HL-60/S4 treated with phorbol 12-myristate 13-acetate at 8.2 ng/mL for 4 days and 3 days (cell line): ENCODE results near the gene CDX1.

Experiments
- in situ Hi-C: fragments of 300-500 bp; cut with MboI; formaldehyde crosslinking; loops from 2 replicates; pipeline ENCODE4 v1.15.0; 2022; ENCODE audit warnings: low sequenced_read_pairs

CDX1 gene

DNA sequence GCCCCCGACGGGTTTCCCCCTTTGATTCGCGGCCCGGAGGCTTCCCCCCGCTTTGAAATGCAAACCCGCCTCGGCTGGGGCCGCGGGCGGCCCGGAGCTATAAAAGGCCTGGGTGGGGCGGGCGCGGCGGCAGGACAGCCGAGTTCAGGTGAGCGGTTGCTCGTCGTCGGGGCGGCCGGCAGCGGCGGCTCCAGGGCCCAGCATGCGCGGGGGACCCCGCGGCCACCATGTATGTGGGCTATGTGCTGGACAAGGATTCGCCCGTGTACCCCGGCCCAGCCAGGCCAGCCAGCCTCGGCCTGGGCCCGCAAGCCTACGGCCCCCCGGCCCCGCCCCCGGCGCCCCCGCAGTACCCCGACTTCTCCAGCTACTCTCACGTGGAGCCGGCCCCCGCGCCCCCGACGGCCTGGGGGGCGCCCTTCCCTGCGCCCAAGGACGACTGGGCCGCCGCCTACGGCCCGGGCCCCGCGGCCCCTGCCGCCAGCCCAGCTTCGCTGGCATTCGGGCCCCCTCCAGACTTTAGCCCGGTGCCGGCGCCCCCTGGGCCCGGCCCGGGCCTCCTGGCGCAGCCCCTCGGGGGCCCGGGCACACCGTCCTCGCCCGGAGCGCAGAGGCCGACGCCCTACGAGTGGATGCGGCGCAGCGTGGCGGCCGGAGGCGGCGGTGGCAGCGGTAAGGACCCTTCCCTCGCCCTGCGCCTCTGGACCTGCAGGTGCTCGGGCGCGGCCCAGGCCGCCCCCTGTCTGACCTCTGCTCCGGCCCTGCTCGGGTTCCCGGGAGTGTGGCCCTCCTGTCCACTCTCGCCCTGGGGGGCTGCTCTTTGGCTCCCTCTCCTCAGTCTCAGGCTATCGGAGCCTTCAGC is at the start of gene CDX1:
Gene CDX1, plus strand, starts transcription at position 129 of the 862 bp plus-strand sequence. Its CDS starts 99 bp downstream, at position 228.
- in situ Hi-C loops = no loop called here

DNA sequence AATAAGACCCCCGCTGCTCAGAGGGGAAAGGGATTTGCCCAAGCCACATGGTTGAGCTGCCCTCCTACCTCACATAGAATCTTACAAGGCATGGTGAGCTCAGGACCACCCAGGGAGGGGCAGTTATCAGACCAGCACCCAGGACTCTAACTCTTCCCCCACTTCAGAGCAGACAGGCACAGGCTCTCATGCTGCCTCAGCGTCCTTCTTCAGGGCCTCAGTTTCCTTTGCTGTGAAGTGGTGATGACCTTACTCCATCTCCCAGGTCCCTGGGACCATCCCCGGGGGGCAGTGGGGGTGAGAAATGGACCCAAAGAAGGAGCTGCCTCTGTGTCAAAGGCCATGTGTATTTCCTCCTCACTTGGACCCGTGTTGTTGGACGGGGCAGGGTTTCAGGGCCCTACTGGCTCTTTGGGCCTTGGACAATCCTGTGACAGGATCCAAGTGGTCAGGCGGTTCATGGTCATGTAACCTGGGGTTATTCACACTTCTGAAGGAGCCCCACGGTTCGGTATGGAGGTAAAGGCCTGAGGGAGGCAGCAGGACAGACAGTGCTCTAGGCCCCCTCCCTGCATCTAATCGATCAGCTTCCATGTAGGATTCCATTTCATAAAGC is 48.5 kb upstream of the CDX1 start:
- in situ Hi-C loops = no loop called here

DNA sequence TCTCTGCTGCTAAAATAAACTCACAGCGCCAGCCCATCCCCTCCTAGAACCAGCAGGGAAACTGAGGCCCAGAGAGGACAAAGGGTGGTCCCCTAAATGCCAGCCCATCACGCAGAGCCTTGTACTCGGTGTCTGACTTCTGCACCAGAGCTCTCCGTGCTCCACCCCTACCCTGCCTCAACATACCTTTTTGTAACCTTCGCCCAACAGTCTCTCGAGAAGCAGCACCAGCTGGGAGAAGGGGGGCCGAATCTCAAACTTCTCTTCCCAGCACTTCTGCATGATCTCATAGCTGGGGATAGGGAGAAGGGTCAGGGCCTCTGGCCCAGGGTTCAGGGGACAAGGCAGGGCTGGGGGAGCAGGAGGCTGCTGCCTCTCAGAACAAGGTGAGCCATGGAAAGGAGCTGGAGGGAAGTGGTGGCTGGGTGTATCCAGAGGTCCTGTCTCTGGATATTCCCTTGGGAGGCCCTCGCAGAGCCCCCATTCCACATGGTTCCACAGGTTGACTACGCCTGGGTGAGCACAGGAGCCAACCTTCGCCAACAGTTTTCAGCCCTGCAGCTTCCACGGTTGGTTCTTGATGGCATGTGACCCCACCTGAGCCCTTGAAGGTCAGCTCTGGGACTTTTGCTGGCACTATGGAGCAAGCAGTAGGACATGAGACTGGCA is 47.9 kb upstream of the CDX1 start:
- in situ Hi-C loops = no loop called here

DNA sequence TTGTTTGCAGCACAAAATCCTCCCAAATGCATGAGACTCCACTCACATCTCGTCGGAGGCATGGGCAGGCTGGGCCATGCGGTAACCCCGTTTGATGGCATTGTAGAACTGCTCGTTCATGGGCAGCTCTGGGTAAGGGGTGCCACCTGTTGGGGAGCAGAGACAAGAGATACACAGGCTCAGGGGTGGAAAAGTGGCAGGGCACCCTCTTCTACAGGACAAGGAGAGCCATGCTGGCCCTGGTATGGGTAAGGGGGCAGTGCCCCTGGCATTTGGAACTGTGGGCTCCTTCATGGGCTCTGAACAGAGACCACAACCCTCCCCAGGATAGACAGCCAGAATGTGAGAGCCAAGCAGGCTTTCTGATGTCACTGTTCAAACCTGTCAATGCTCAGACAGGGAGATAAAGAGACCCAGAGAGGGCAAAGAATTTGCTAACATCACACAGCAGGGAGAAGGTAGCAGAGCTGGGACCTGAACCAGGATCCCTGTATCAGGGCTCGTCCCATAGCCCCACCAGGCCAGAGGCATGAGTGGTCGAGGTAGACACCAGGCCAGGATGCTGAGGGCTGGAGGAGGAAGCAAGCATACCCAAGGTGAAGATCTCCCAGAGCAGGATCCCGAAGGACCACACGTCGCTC is 47.0 kb upstream of the CDX1 start:
- in situ Hi-C loops = no loop called here

DNA sequence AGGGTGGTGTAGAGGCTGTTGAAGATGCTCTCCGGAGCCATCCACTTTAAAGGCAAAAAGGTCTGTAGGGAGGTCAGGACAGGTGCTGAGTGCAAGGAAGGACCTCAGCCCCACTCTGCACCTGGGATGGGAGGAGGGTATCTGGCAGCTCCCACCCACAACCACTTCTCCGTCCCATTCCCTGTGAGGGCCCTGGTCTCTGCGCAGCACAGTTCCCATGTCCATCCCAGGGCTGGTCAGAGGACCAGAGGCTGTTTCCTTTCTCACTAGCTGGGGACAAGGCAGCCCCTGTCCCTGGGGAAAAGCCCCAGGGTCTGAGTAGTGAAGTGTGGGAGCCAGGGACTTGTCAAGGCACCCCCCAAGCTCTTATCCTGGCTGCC is 46.5 kb upstream of the CDX1 start:
- in situ Hi-C loops = no loop called here

DNA sequence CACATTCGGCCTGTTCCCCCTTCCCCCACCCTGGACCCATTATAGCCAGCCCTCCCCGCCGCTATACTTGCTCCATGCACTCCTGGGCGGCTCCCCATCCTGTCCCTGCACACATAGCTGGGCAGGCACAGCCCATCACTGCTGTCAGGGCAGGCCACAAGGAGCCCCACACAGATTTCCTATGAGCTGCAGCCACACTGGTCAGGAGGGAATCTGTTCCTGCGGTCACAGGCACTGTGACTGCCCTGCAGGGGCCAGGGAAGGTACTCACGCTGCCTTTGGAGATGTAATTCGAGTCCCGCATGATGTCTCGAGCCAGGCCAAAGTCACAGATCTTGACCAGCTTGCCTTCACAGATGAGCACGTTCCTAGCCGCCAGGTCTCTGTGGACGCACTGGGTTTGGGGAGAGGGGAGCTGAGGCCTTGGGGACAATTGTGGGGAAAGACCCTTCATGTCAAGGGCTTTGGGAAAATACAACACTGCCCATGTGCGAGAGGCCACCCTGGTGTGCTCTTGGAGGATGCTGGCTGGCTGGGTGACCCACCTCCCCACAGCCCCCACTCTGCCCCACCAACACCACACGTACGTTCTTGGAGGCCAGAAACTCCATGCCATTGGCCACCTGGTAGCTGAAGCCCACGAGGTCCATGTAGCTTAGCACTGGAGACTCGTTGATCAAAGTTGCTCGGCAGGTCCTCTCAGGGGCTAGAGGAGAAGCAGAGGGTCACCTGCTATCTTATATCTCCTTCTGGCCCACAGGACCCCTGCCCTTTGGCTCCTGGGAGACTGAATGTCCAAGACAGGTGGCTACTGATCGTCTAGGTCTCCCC is 45.7 kb upstream of the CDX1 start:
- in situ Hi-C loops = no loop called here

DNA sequence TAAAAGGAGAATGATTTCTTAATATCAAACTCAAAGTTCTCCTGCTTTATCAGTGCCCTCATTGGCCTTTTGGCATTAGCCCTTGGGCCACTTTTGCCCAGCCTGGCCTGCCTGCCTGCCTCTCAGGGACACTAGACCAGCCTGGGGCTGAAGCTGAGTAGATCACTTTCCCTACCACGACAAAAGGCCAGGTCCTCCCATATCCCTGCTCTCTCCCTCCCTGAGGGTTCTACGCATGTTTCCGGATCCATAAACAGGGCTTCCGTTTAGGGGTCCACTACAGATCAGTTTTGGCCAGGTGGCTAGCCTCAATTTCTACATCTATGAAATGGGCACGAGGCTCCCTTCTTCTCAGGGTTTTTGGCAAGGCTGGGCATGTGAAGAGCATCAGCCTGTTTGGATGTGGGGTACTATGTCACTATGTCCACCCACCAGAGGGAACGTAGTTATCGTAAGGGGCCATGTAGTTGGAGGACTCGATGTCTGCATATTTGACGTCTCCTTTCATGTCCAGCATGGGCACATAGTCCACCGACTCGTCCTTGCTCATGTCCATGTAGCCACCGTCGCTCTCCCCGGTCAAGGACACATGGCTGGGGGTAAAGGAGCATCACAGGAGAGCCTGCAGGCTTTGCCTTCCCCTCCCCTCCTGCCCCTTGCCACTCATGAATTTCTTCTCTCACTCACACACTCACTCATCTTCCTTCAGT is 45.0 kb upstream of the CDX1 start:
- in situ Hi-C loops = no loop called here

DNA sequence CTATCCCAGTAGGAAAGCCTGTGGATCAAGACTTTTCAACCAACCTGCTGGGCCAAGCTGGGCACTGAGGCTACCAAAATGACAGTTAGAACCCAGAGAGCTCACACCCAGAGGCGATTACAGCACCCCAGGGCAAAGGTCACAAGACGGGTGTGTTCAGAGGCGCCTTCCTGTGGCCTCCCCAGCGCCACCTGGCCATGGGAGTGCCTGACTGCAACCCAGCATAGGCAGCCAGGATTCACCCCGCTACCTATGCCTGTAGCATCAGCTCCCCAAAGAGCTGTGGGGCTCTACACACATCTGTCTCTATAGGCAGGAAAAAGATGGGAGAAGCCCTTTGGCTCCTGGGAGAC is 44.4 kb upstream of the CDX1 start:
- in situ Hi-C loops = no loop called here

DNA sequence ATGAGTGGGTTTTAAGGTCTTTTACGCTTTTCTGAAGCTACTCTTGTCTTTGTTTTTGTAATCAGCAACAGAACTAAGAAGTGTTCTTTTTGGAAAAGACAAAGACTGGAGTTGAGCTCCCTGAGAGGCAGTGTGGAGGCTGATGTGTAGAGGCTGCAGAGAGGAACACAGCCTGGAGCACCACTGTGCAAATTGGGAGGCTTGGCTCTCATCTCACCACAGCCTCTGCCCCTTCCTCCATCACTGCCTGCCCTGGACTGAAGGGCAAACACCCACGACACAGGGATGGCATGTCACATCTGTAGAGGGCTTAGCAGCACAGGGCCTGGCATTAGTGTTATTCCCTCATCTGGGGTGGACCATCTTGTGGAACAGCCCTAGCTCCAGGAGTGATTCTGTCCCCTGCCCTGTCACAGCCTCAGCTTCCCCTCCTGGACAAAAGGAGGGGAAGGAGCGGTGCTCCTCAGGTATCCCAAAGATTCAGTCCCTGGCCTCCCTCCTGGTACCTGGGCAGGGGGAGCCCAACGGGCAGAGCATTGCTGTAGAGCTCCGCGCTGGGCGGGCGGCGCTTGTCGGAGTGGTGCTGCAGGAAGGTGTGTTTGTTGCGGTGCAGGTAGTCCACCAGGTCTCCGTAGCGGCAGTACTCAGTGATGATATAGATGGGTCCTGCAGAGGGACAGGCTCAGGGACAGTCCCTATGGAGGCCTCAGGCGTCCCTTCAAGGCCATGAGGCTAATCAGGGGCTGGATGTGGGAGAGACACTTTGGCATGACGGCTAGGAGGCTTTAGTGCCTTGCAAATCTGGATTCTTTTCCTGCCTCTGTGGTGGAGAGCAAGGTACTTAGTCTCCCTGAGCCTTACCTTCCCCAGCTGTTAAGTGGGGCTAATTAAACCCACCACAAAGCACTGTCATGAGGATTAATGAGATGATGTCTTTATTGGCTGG is 43.8 kb upstream of the CDX1 start:
- in situ Hi-C loops = no loop called here

DNA sequence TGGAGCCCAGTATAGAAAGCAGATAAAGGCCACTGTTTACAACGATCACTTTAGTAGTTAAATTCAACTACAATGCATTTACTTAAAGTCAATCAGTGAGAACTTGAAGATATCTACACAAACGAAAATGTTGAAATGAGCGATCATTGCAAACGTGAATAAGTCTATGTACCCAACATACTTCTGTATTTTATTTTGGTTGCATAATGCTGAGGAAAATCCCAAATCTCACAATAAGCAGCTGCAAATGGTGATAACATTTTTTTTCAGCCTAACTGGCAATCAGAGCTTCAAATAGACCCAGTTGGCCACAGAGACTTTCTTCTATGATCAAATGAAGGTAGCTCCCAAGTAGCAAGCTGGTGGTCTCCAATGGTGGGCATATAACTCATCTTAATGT is 43.0 kb upstream of the CDX1 start:
- in situ Hi-C loops = no loop called here

DNA sequence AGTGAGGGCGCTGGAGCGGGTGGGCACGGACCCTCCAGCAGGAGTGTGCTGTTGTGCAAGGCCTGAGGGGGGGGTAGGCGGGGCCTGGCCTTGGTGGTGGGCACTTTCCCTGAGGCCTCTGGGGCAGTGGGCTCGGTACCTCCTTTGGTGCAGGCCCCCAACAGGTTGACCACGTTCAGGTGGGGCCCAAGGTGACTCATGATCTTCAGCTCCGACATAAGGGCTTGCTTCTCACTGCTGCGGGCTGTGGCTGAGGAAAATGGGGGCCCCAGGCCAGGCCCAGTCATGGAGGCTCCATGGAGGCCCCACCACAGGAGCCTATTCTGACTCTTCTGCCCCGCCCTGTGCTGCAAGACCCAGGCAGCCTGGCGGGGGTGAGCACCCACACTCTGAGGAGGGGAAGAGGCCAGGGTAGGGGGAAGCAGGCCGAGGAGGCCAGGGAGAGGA is 42.4 kb upstream of the CDX1 start:
- in situ Hi-C loops = no loop called here

DNA sequence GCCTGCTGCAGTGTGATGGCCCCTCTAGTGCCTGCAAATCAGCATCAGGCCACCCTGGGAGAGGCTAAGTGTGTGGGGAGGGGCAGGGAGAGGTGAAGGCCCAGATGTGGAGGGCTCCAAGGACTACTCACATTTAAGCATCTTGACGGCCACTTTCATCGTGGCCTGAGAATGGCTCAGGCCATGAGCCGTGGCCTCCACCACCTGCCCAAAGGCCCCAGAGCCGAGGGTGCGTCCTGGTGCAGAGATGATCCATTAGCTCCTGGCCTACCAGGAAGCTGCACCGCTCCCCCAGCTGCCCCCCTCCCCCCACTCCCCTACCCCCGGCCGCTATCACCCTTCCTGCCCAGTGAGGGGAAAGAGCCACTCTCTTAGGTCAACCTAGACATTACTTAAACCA is 42.0 kb upstream of the CDX1 start:
- in situ Hi-C loops = no loop called here

DNA sequence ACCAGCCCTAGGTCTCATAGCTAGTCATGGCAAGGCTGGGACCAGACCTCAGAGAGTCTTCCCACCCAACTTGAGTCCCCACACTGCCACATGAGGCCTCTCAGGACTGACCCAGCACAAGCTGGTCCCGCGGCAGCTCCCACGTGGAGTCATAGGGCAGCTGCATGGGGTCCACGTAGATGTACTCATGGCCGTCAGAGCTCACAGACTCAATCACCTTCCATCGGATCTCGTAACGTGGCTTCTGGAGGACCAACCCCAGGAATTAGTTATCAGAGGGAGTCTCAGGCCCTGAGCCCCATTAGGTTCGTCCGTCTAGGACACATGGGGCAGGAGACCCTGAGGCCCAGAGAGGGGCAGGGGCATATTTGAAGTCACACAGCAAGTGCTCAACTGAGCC is 41.2 kb upstream of the CDX1 start:
- in situ Hi-C loops = loop anchor here (25.0 kb wide), 1 partner anchor 288 kb away; no protein-coding TSS in a partner anchor

DNA sequence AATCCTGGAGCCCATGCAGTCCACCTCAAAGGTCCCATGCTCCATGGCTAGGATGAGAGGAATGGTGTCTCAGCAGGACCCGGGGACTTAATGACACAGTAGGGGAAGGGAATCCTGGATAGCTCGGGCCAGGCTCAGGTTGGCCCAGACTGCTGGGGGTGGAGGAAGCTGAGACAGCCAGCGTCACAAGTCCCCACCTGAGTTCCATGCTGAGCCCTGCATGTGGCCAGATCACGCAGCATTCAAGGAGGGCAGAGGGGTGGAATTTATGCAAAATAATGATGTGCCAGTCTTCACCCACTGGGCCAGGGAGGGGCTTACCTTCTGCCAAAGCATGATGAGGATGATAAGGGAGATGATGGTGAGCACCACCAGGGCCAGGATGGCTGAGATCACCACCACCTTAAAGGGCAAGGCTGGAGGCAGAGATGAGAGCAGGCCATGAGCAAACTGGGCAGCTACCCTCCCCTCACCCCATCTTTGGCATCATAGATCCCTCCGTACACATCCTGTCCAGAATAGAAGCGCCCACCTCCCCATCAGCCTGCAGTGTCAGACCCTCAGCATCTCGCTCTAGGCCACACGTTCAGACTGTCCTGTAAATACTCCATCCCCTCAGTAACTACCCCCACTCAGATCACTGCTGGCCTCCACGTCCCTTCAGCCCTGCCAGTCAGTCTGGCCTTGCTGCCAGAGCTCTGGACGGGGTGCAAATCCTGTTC is 40.2 kb upstream of the CDX1 start:
- in situ Hi-C loops = loop anchor here (25.0 kb wide), 1 partner anchor 289 kb away; no protein-coding TSS in a partner anchor

DNA sequence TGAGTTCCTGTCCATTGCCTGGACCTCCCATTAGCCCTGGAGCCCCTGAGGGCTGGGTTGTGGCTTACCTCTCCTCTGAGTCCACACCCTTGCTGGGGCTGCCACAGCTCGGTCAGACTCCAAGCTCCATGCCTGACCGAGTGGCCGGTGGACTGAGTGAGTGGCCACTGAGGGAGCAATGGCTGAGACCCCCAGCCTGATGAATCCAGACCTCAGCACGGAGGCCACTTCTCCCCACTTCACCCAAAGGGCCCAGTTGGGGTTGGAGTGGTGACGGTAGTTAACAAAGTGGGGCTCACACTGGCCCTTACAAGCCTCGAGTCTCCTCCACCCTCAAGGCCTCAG is 39.7 kb upstream of the CDX1 start:
- in situ Hi-C loops = loop anchor here (25.0 kb wide), 1 partner anchor 290 kb away; no protein-coding TSS in a partner anchor

DNA sequence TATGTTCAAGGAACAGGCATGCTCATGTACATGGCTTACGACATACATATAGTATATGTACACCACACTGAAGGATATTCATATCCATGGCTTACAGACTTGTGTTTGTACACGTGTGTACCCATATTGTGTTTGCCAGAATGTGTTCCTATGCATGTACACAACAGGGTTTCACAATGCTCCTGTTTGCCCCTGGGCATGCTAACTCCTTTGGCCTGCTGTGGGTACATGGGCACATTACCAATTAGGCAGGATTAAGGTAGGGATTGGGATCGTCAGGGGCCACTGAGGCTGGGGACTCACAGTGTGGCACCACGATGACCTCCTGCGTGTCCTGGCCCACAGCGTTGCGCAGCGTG is 37.1 kb upstream of the CDX1 start:
- in situ Hi-C loops = loop anchor here (25.0 kb wide), 1 partner anchor 292 kb away; no protein-coding TSS in a partner anchor

DNA sequence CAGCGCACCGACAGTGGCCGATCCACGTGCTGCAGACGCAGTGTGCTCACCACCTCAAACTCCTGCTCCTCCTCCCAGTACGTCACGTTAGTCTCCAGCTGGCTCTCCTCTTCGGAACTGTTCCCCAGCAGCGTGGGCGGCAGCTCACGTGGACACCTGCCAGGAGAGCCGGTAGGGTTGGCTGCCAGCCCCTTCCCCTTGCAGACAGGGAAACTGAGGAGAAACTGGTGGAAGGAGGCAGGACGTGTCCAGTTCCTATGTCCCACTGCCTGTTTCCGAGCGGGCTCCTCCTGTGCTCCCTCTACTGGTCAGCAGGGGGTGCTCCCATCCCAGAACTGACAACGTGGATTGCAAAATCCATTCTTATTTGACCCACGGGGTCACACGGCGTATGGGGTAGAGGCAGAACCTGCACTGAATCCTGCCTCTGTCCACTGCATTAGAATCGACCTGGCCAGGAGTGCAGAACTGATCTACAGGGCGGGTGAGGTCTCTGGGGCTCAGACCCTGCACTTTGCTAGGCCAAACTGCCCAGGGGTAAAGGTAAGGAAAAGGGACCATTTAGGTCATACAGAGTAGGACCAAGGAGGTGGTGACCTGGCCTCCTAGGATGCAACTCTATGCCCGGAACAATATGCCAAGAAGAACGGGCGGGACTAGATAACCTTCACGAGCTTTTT is 36.6 kb upstream of the CDX1 start:
- in situ Hi-C loops = loop anchor here (25.0 kb wide), 1 partner anchor 293 kb away; no protein-coding TSS in a partner anchor
